ENCODE data around the gene FNBP1L. TPM values are rescaled to one million over a fixed set of nuclear protein-coding genes. Genes with fewer than 3 reads are reported as not detected.

FNBP1L gene
- total RNA-seq, 1 donor from 2014 or later: 162 TPM

- peaks cover 9% of the 10 kb centered on the region for H3K9me3 Mint-ChIP-seq
- no peak overlapping the region for H3K4me3 ChIP-seq
- no peak overlapping the region for H2AFZ ChIP-seq (replicated peaks)
- no peak overlapping the region for H3K4me3 Mint-ChIP-seq
- H3K27ac ChIP-seq: no peak overlapping the region
- H3K9ac ChIP-seq: no peak overlapping the region
- no peaks in the 10 kb centered on the region for H3K27me3 ChIP-seq
- H3K4me1 ChIP-seq: no peaks in the 10 kb centered on the region
- H3K27me3 Mint-ChIP-seq (ENCODE audit: insufficient read depth, low read depth): peaks cover 4% of the 10 kb centered on the region
- peaks cover 40% of the 10 kb centered on the region for H3K36me3 Mint-ChIP-seq
- H3F3A ChIP-seq (ENCODE audit: low read depth): no peaks in the 10 kb centered on the region
- DNase-seq (ENCODE audit: low spot score): no peak
- TF ChIP-seq, protein P1, sequence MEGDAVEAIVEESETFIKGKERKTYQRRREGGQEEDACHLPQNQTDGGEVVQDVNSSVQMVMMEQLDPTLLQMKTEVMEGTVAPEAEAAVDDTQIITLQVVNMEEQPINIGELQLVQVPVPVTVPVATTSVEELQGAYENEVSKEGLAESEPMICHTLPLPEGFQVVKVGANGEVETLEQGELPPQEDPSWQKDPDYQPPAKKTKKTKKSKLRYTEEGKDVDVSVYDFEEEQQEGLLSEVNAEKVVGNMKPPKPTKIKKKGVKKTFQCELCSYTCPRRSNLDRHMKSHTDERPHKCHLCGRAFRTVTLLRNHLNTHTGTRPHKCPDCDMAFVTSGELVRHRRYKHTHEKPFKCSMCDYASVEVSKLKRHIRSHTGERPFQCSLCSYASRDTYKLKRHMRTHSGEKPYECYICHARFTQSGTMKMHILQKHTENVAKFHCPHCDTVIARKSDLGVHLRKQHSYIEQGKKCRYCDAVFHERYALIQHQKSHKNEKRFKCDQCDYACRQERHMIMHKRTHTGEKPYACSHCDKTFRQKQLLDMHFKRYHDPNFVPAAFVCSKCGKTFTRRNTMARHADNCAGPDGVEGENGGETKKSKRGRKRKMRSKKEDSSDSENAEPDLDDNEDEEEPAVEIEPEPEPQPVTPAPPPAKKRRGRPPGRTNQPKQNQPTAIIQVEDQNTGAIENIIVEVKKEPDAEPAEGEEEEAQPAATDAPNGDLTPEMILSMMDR (IDR thresholded peaks at IDR 0.05): no peak
- no peak for TF ChIP-seq EZH2phosphoT487 (IDR thresholded peaks at IDR 0.05)
- TF ChIP-seq EZH2 (IDR thresholded peaks at IDR 0.05): no peak
- no peak overlapping the region for H3K27ac Mint-ChIP-seq
- H3K9me3 ChIP-seq (ENCODE audit: low read depth): no peaks in the 10 kb centered on the region
- peaks cover 78% of the 10 kb centered on the region for H3K79me2 ChIP-seq (ENCODE audit: low read depth)
- H3K36me3 ChIP-seq: peaks cover 4% of the 10 kb centered on the region
- H3K4me2 ChIP-seq: no peak overlapping the region
- H4K20me1 ChIP-seq (ENCODE audit: low read depth): peaks cover 32% of the 10 kb centered on the region
- H3K4me1 Mint-ChIP-seq: no peaks in the 10 kb centered on the region
These were observed 74.8 kb downstream of the FNBP1L start for GRCh38 chr1:93522721-93523120.

DNA sequence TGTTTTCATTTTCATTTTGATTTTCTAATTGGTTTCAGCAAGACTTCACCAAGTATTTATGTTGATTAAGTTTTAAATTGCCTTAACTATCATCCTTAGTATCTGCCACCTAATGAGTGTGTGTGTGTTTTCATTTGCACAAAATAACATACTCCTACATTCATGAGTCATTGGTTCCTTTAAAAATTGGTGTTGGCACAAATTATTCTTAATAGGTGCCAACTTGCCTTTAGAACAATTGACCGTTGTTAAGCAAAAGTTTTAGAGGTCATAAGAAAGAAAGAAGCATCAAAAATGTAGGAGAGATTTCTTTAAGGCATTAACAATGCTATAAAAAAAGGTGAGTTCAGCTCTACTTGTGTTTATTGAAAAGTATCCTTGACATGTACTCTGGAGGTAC lies 77.5 kb downstream of the FNBP1L start:
- Histone ChIP-seq H3K4me3 (no peak overlapping the region), H4K20me1 (ENCODE audit: low read depth) (peaks cover 31% of the 10 kb centered on the region), H3K27me3 (no peaks in the 10 kb centered on the region), H3K36me3 (peaks cover 20% of the 10 kb centered on the region), H3K79me2 (ENCODE audit: low read depth) (peaks cover 56% of the 10 kb centered on the region), H3K9me3 (ENCODE audit: low read depth) (no peaks in the 10 kb centered on the region), H3K27ac (no peak overlapping the region), H3K4me1 (no peaks in the 10 kb centered on the region), H3K9ac (no peak overlapping the region), H2AFZ (replicated peaks) (no peak overlapping the region), H3F3A (ENCODE audit: low read depth) (peaks cover 7% of the 10 kb centered on the region), H3K4me2 (no peak overlapping the region)
- TF ChIP-seq, protein P1 (IDR thresholded peaks at IDR 0.05): no peak
- TF ChIP-seq EZH2phosphoT487 (IDR thresholded peaks at IDR 0.05) (no peak), EZH2 (IDR thresholded peaks at IDR 0.05) (no peak)
- H3K36me3 Mint-ChIP-seq: peaks cover 31% of the 10 kb centered on the region
- no peak overlapping the region for H3K4me3 Mint-ChIP-seq
- H3K27me3 Mint-ChIP-seq (ENCODE audit: insufficient read depth, low read depth): no peaks in the 10 kb centered on the region
- H3K27ac Mint-ChIP-seq: no peak overlapping the region
- DNase-seq (ENCODE audit: low spot score): no peak
- no peaks in the 10 kb centered on the region for H3K4me1 Mint-ChIP-seq
- H3K9me3 Mint-ChIP-seq: peaks cover 9% of the 10 kb centered on the region

DNA sequence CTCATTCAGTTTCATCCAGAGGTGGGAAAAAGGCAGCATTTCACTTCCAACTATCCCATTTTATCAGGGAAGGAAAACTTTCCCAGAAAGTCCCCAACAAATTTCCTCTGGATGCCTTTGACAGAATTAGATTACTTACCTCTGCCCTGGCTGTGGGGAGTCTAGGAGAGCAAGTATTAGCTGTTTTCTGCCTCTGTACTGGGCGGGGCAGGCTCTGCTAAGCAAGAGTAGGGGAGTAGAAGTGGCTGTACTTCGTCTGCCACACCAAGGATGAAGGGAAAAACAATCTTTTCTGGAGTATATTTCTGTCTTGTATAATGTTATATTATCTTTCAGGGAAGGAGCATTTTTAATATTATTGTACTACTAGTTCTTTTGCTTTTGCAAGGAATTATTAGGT lies 78.5 kb downstream of the FNBP1L start:
- peaks cover 27% of the 10 kb centered on the region for H4K20me1 ChIP-seq (ENCODE audit: low read depth)
- Mint-ChIP-seq H3K27me3 (ENCODE audit: insufficient read depth, low read depth) (no peaks in the 10 kb centered on the region), H3K27ac (no peak overlapping the region), H3K4me3 (no peak overlapping the region), H3K4me1 (no peaks in the 10 kb centered on the region), H3K9me3 (peaks cover 3% of the 10 kb centered on the region), H3K36me3 (peaks cover 29% of the 10 kb centered on the region)
- H3K27me3 ChIP-seq: no peaks in the 10 kb centered on the region
- H3F3A ChIP-seq (ENCODE audit: low read depth): peaks cover 7% of the 10 kb centered on the region
- no peak overlapping the region for H2AFZ ChIP-seq (replicated peaks)
- no peak overlapping the region for H3K4me2 ChIP-seq
- no peaks in the 10 kb centered on the region for H3K4me1 ChIP-seq
- no peak for DNase-seq (ENCODE audit: low spot score)
- H3K79me2 ChIP-seq (ENCODE audit: low read depth): peaks cover 46% of the 10 kb centered on the region
- H3K9me3 ChIP-seq (ENCODE audit: low read depth): no peaks in the 10 kb centered on the region
- H3K9ac ChIP-seq: no peak overlapping the region
- H3K36me3 ChIP-seq: peaks cover 29% of the 10 kb centered on the region
- H3K4me3 ChIP-seq: no peak overlapping the region
- H3K27ac ChIP-seq: no peak overlapping the region
- TF ChIP-seq EZH2phosphoT487 (IDR thresholded peaks at IDR 0.05) (no peak), EZH2 (IDR thresholded peaks at IDR 0.05) (no peak)
- TF ChIP-seq, protein P1 (IDR thresholded peaks at IDR 0.05): no peak

Data from neural progenitor cell (in vitro differentiated cells).